ENCODE measurements around the gene GRIK5.

GRCh38 chr19:42045575-42045974 is 24.4 kb downstream of the GRIK5 start:
- no peak for TF ChIP-seq MAX (IDR thresholded peaks at IDR 0.05; ENCODE audit: insufficient read depth, insufficient read length)
- TF ChIP-seq JUN (IDR thresholded peaks at IDR 0.05; ENCODE audit: borderline replicate concordance, insufficient read depth, insufficient read length, low read depth), result no peak
- TF ChIP-seq POLR2AphosphoS5 (IDR thresholded peaks at IDR 0.05; ENCODE audit: insufficient read depth, low read depth, low read length), result no peak
- no peak for TF ChIP-seq CTCF (IDR thresholded peaks at IDR 0.05; ENCODE audit: extremely low read depth in 1 of 2, insufficient read depth in 1 of 2, low read depth in 1 of 2, low read length in 2 of 2)
- TF ChIP-seq FOS (IDR thresholded peaks at IDR 0.05; ENCODE audit: borderline replicate concordance, insufficient read depth, low read length), result no peak
- TF ChIP-seq POLR2A (IDR thresholded peaks at IDR 0.05; ENCODE audit: low read depth, low read length), result no peak
- no peak for TF ChIP-seq GATA2 (IDR thresholded peaks at IDR 0.05; ENCODE audit: insufficient read depth, insufficient read length, low read depth, low read length)
- TF ChIP-seq MYC (IDR thresholded peaks at IDR 0.05; ENCODE audit: low read depth, low read length), result no peak
- no peak for TF ChIP-seq EZH2 (IDR thresholded peaks at IDR 0.05; ENCODE audit: borderline replicate concordance, low read depth, low read length, severe bottlenecking)

Data from endothelial cell of umbilical vein (primary cell).